Measurements from ENCODE around the gene BCAS3.
A peak's percentile ranks its signal among the peaks of the same experiment; 100 is the strongest.

Gene BCAS3

GRCh38 chr17:60699090-60699489 is 21.4 kb downstream of the BCAS3 start:
- TF ChIP-seq CTCF (conservative IDR thresholded peaks at IDR 0.05; ENCODE audit: low read depth, low read length): no peak
- no peak overlapping the region for H3K4me3 ChIP-seq (ENCODE audit: low read length)
- DNase-seq (ENCODE audit: low read depth): no peak

GRCh38 chr17:60704170-60704569 is 26.5 kb downstream of the BCAS3 start:
- H3K4me3 ChIP-seq (ENCODE audit: low read length): no peak overlapping the region
- TF ChIP-seq CTCF (conservative IDR thresholded peaks at IDR 0.05; ENCODE audit: low read depth, low read length): no peak
- no peak for DNase-seq (ENCODE audit: low read depth)

GRCh38 chr17:60712675-60713074 is 35.0 kb downstream of the BCAS3 start:
- DNase-seq (ENCODE audit: low read depth): no peak
- no peak overlapping the region for H3K4me3 ChIP-seq (ENCODE audit: low read length)
- no peak for TF ChIP-seq CTCF (conservative IDR thresholded peaks at IDR 0.05; ENCODE audit: low read depth, low read length)

- DNase-seq (ENCODE audit: low read depth): no peak
- TF ChIP-seq CTCF (conservative IDR thresholded peaks at IDR 0.05; ENCODE audit: low read depth, low read length): no peak
- H3K4me3 ChIP-seq (ENCODE audit: low read length): no peak overlapping the region
These were observed 36.0 kb downstream of the BCAS3 start for GRCh38 chr17:60713608-60714007.

- no peak for TF ChIP-seq CTCF (conservative IDR thresholded peaks at IDR 0.05; ENCODE audit: low read depth, low read length)
- H3K4me3 ChIP-seq (ENCODE audit: low read length): no peak overlapping the region
- no peak for DNase-seq (ENCODE audit: low read depth)
These were observed 39.1 kb downstream of the BCAS3 start for GRCh38 chr17:60716766-60717165.

- no peak for DNase-seq (ENCODE audit: low read depth)
- H3K4me3 ChIP-seq (ENCODE audit: low read length): no peak overlapping the region
- no peak for TF ChIP-seq CTCF (conservative IDR thresholded peaks at IDR 0.05; ENCODE audit: low read depth, low read length)
These were observed 40.2 kb downstream of the BCAS3 start for GRCh38 chr17:60717814-60718213.

GRCh38 chr17:60720763-60721531 is 43.3 kb downstream of the BCAS3 start:
- DNase-seq (ENCODE audit: low read depth): peak; percentile 34
- no peak overlapping the region for H3K4me3 ChIP-seq (ENCODE audit: low read length)
- peak; percentile 85 for TF ChIP-seq CTCF (conservative IDR thresholded peaks at IDR 0.05; ENCODE audit: low read depth, low read length)
